NCI-H2227 (cell line): ENCODE measurements around the gene PRELID3B.

Source experiments
- DNase-seq: peaks from one replicate; lab custom pipeline; 2025; ENCODE audit not compliant: unreplicated experiment; lab: John Stamatoyannopoulos, UW

PRELID3B gene

DNA sequence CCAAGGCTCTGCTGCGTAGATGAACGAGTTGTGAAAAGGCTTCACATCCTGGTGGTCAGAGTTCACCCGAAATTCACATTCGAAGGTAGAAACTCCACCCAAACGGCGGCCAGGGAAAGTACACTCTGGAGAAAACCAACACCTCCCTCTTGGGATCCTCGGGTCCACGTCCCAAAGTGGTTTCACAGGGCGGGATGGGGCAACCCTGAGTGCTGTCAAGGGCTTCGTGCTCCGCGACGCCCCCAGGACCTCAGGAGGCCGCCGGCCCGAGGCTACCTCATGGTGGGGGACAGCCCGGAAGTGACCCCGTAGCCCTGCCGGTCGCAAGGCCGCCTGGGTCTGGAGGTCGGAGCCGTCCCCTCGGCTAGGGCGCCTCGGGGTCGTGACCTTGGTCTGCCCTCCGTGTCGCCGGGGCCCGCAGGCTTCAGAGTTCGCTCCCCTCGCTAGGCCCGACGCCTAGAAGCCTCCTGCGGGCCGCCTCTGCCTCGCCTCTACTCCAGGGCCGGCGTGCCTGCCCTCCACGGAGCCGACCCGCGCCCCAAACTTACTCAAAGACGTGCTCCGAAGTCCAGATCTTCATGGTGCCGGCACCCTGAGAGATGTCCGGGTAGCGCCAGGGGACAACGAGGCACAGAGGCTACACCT is at the start of gene PRELID3B:
Gene PRELID3B (minus strand): TSS at position 636 of the 645 bp plus-strand sequence. CDS start 56 bp downstream, at position 580.
- DNase-seq: peak; percentile 39

GRCh38 chr20:59087829-59088433 is 45.3 kb upstream of the PRELID3B start:
- peak; percentile 84 for DNase-seq

DNA sequence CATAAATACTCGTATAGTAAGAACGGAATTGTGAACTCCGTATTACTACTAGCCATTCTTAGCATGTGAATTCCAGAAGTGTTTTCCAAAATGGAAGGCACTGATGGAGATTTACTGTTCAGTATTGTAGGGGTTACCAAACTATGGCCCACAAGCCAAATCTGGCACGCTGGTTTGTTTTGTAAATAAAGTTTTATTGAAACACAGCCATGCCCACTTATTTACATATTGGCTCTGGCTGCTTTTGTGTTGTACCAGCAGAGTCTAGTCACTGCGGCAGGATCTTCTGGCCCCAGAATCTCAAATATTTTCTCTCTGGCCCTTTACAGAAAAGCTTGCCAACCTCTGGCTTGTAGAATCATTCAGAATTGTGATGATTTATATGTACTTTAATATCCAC is 44.3 kb upstream of the PRELID3B start:
- no peak for DNase-seq

GRCh38 chr20:59084041-59084850 is 41.7 kb upstream of the PRELID3B start:
- DNase-seq: no peak

GRCh38 chr20:59082981-59083380 is 40.4 kb upstream of the PRELID3B start:
- no peak for DNase-seq

DNA sequence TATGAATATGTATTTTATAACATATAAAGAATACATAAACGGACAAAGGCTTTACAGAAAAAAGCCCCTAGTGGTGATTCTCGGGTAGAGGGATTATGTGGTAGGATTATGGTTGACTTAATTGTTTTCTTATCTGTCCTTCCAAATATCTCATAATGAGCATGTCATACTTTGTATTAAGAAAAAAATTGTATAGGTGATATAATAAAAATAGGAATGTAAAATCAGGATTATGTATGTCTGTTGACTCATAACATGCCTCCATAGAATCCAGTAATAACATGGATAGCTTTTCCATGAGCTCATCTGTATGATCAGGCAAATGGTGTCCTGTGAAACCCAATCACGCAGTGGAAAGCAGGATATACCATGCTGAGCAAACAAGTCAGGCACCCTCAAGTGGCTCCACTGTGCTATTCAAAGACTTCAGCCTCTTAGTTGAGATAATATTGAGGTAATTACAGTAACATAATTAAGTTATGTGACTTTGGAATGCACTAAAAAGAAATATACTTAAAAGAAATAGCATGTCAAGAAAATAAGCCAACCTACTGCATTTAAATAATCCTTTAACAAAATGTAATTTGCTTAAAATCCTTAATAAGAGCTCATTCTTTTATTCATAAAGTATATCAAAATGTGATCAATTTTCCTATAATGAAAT is 39.6 kb upstream of the PRELID3B start:
- DNase-seq: no peak

GRCh38 chr20:59081036-59081435 is 38.5 kb upstream of the PRELID3B start:
- no peak for DNase-seq

DNA sequence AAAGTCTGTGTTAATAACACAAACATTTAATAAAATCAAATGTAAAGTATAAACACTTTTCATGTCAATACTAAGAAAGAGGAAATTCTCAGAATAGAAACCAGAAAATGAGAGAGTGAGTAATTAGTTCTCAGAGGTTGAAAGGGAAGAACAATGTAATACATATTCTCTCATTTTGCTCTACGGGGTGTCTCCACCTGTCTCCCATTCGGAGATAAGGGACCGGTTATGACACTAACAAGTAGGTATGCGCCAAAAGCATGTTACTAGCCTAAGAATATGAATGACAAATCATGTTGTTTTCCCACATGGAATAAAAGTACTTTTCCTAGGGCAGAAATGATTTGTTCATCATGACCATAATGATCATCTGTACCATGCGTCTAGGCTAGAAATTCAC is 35.6 kb upstream of the PRELID3B start:
- DNase-seq: no peak

GRCh38 chr20:59077705-59078104 is 35.1 kb upstream of the PRELID3B start:
- no peak for DNase-seq

- no peak for DNase-seq
Observed at GRCh38 chr20:59075934-59076508, 33.4 kb upstream of the PRELID3B start.

DNA sequence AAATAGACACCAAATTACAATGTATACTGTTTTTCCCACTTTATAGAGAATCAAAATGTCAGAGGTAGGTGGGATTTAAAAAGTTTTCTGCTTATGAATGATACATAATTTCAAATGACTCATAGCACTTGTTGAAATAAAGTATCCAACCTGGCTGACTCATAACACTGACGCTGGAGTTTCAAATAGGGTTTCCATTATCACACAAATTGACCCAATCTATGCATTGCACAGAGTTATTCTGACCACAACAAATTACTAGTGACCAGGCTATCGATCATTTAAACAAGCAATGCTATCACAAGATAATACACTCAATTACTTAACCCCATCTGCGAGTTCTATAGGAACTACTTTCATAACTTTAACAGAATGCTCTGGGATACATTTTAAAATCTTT is 31.9 kb upstream of the PRELID3B start:
- no peak for DNase-seq

GRCh38 chr20:59073582-59073981 is 31.0 kb upstream of the PRELID3B start:
- DNase-seq: no peak

DNA sequence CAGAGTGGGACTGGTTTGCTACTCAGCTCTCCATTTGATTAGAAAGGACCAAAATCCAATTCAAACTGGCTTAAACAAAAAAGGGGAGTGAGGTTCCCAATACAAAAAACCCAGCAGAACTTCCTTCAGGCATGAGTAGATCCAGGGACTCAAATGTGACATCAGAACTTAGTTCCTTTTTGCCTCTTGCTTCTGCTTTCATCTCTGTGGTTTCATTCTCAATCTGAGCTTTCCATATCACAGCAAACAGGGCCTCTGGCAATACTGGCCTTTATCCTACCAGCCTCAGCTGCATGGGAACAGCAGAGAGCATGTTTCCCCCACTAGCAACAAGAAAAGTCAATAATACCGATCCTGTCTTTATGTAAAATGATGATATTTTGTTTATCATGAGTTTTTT is 28.6 kb upstream of the PRELID3B start:
- no peak for DNase-seq

DNA sequence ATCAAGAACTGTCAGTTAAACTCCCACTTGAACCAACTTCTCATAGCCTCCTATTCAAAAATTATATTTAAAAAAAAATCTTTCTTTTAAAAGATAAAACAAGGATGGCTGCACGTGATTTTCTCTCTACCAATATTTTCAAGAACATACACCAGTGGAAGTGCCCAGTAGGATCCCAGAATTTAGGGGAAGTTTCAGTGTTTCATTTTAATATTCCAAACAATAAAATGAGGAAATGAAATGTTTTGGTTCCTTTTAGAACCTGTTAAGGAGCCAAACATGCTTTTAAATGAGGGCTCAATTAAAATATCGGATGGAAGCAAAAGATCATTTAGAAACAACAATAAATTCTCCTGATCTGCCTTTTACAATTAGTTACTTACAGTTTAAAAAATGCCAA is 26.4 kb upstream of the PRELID3B start:
- no peak for DNase-seq

DNA sequence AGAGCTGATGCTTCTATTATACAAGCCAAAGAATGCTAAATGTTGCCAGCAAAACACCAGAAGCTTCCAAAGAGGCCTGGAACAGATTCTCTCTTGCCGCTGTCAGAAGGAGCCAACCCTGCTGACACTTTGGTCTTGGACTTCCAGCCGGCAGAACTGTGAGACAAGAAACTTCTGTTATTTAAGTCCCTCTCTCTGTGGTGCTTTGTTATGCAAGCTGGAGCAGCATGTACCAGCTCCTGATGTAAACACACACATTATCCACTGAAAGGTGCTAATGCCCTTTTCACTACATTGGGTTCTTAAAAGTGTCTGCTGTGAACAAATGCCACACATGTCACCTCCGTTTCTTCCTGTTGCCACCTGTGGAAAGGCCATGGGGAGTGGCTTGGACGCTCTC is 25.9 kb upstream of the PRELID3B start:
- no peak for DNase-seq

GRCh38 chr20:59064214-59064722 is 21.7 kb upstream of the PRELID3B start:
- peak; percentile 36 for DNase-seq

DNA sequence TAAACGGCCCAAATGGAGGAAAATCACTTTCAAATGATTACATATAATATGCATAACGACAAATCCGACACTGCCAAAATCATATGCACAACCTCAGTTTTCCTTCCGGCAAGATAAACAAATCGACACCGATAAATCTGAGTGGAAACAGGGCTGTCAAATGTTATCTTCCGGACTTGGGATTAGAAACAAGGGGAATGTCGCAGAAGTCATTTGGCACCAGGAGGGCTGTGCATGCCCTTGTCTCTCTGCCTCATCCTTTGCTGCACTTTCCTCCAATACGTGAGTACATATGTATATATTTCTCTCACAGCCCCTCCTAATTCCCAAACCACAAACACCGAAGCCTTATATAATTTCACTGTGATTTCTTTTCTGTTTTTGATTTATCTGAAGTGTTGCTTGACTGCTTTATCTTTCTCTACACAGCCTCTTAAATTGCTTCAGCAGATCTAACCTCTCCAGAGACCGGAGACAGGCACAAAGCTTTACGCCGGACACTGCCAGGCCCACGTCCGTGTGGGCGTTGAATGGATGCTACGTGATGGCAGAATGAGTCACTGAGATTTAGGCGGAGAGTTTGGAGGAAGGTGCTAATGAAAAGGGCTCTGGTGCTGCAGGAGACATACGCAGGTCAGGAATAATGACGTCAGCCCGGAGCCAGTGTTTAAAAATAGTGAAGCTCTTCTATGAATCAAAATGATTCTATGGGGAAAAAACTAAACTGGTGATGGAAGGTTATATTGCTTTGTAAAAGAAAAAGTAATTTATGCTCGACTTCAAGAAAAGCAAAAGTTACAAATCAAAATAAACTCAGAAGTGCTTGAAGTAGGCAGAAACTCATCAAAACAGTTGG is 21.0 kb upstream of the PRELID3B start:
- DNase-seq: peak; percentile 70

- DNase-seq: no peak
Observed at GRCh38 chr20:59062081-59062480, 19.5 kb upstream of the PRELID3B start.

DNA sequence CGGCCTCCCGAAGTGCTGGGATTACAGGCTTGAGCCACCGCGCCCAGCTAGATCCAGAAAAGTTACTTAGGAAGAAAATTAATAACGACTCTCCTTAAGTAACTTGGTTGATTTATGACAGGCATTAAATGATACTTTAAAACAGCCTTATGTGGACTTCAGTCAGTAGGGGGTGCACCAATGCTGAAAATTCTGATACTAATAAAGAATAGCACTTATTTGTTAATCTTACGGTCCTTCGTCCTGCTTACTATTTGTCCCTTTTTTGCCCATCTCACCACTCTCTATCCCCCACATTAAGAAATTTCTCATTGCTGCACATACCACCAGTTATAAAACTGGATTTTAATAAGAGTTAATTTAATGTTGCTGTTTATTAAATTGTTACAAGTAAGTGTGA is 12.7 kb upstream of the PRELID3B start:
- DNase-seq: no peak

DNA sequence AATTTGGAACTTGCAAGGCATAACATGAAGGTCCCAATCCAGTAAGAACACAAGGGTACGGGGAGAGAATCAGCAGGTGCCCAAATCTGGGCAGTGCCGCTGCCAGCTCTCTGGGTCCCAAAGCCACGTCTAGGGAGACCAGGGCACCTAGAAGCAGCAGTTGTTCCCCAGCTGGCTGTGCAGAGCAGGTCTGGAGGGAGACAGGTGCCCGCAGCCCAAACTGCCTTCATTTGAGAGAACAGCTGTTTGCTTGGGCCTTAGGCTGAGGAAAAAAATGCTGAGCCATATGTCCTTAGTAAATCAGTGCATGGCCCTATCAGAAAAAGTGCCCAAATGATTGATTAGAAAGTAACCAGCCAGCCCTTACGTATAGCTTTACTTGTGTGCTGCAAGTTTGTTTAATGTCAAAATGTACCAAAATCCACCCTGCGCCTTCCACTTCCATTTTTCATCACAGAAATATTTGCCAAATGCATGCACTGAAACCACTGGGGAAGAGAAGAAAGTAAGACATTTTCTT is 9.1 kb upstream of the PRELID3B start:
- DNase-seq: no peak
